Fibroblast of lung (primary cell): ENCODE results near the gene ASB6.

Source experiments
- CTCF ChIP-seq, 2 donors: IDR thresholded peaks in 1 of 2; conservative IDR thresholded peaks in 1 of 2; 1 replicate in 1 of 2; 2 replicates in 1 of 2; pipeline ENCODE4 v1.5.1; 2011 to 2012; ENCODE audit warnings: low read length in 2 of 2, control low read depth in 1 of 2, inconsistent platforms in 1 of 2, low read depth in 1 of 2, mild to moderate bottlenecking in 1 of 2
- EZH2 ChIP-seq: IDR thresholded peaks from 2 replicates; pipeline ENCODE4 v1.5.1; 2012; ENCODE audit warnings: low read length, control low read depth, mild to moderate bottlenecking; ENCODE audit errors: missing control alignments

GRCh38 chr9:129686736-129687135 is 44.8 kb upstream of the ASB6 start:
- no peak for TF ChIP-seq EZH2
- TF ChIP-seq CTCF (conservative IDR thresholded peaks at IDR 0.05 in 1 of 2, IDR thresholded peaks at IDR 0.05 in 1 of 2; ENCODE audit: low read depth in 1 of 2, low read length in 2 of 2) = no peak
